Measurements from ENCODE around the gene SLC35F4. TPM values are rescaled to one million over a fixed set of nuclear protein-coding genes. Genes with fewer than 3 reads are reported as not detected.

Gene SLC35F4
- not detected in 5 replicates for total RNA-seq (2022; extraction: Qiagen RNA extraction)

GRCh38 chr14:57865403-57866198 lies at the start of gene SLC35F4:
Gene SLC35F4 (minus strand): TSS chr14:57866092.

Measured in A549 treated with CORT108297 at 1 μM for 4 hours (cell line).